Measurements from ENCODE around the gene VLDLR. TPM values are rescaled to one million over a fixed set of nuclear protein-coding genes. Genes with fewer than 3 reads are reported as not detected.

VLDLR gene
- total and polyA plus RNA-seq, 2 of the 8 experiments (the other 6 are each of a cell fraction or from before 2014, with no cell fraction given), result 24.2 to 49.1 TPM

GRCh38 chr9:2620919-2621721 lies 467 bp upstream of the VLDLR start (continued):
- peak; percentile 74 for TF ChIP-seq TBP (IDR thresholded peaks at IDR 0.05; ENCODE audit: low read depth, low read length)
- 0 out of 3 replicates have a peak, but pooled peaks of 1 of the 2 experiments have one; percentile 7 for TF ChIP-seq EP300 (IDR thresholded peaks at IDR 0.05; ENCODE audit: borderline replicate concordance in 1 of 2, low read depth in 2 of 2, low read length in 2 of 2)
- peak; percentile 40 for TF ChIP-seq PHF8 (conservative IDR thresholded peaks at IDR 0.05; ENCODE audit: low read depth, low read length)
- no peak for TF ChIP-seq JUN (IDR thresholded peaks at IDR 0.05; ENCODE audit: low read depth, low read length)
- no peak for TF ChIP-seq USF2 (IDR thresholded peaks at IDR 0.05; ENCODE audit: low read length)
- peak; percentile 91 for TF ChIP-seq CEBPB (IDR thresholded peaks at IDR 0.05; ENCODE audit: low read depth, low read length)
- TF ChIP-seq ATF2 (IDR thresholded peaks at IDR 0.05; ENCODE audit: low read length), result no peak
- TF ChIP-seq SIRT6 (IDR thresholded peaks at IDR 0.05; ENCODE audit: low read length), result no peak
- TF ChIP-seq MAFK (IDR thresholded peaks at IDR 0.05; ENCODE audit: low read depth, low read length), result no peak
- no peak for TF ChIP-seq SP2 (IDR thresholded peaks at IDR 0.05; ENCODE audit: low read length)
- TF ChIP-seq GABPA (IDR thresholded peaks at IDR 0.05; ENCODE audit: borderline replicate concordance, insufficient read depth, low read length), result no peak
- no peak for TF ChIP-seq RFX5 (IDR thresholded peaks at IDR 0.05; ENCODE audit: borderline replicate concordance, low read depth, low read length)
- no peak for TF ChIP-seq NANOG (IDR thresholded peaks at IDR 0.05; ENCODE audit: insufficient read depth, low read depth, low read length, poor library complexity, severe bottlenecking)
- TF ChIP-seq HDAC6 (IDR thresholded peaks at IDR 0.05; ENCODE audit: low read depth, low read length), result no peak
- peak; percentile 93 for TF ChIP-seq RBBP5 (IDR thresholded peaks at IDR 0.05; ENCODE audit: borderline replicate concordance, low read depth, low read length)
- TF ChIP-seq FOSL1 (IDR thresholded peaks at IDR 0.05; ENCODE audit: insufficient read depth, low read depth, low read length), result no peak
- peak in 1 of 2 experiments; percentile 81; a peak in 2 of 3 replicates for TF ChIP-seq POLR2A (IDR thresholded peaks at IDR 0.05; ENCODE audit: control extremely low read depth in 1 of 2, low read depth in 2 of 2, low read length in 2 of 2)
- no peak for TF ChIP-seq SRF (IDR thresholded peaks at IDR 0.05; ENCODE audit: low read depth, low read length)
- no peak for TF ChIP-seq TCF12 (IDR thresholded peaks at IDR 0.05; ENCODE audit: low read depth, low read length)
